Heart left ventricle (tissue), 13 donors: Measurements from ENCODE around the gene SCAMP4.

ENCODE experiments used
- POLR2A ChIP-seq, 2 donors: fragments of 450-650 bp; IDR thresholded peaks; one replicate each; pipeline ENCODE4 v1.6.1; 2017; ENCODE audit warnings: antibody characterized with exemption in 2 of 2, mild to moderate bottlenecking in 2 of 2, moderate library complexity in 2 of 2
- TF ChIP-seq, protein P1 (sequence below), 12 donors: fragments of 200-600 bp; sonication (generic) in 4 of 12; IDR thresholded peaks; one replicate each; pipeline versions ENCODE4 v1.5.0 to v1.8.0; 2018 to 2022; ENCODE audit warnings: antibody characterized with exemption in 12 of 12, mild to moderate bottlenecking in 5 of 12
- donor health status: ischemic (EF 13 %, LVEDD 7.1; RV severe dilation, severe dysfunction).
- donor health status: DM: no; HTN: yes; CAD: no.
- donor health status: DM: no; HTN: no; CAD: no.
- donor health status: ischemic (EF 25% LVEDD 6.9; RV normal size, moderate dysfunction).
- donor health status: ischemic (EF 25% LVEDD 5.7; RV mildly dilated, moderate dysfunction).
- donor health status: ischemic (EF 35%, LVEDD 5.7; RV mildly dilated, moderate dysfunction).
- donor health status: nonischemic (EF 11% LVEDD 7.7; RV severe dilation, severe dysfunction).
- donor health status: DM: yes; HTN: yes; CAD: no.
- donor health status: PGD.
- donor health status: ischemic (EF 29% LVEDD 5.4; RV normal size, mild dysfunction).
- donor health status: nonischemic (EF 23%, LVEDD 6.1; RV moderate dilation, normal function).

DNA sequence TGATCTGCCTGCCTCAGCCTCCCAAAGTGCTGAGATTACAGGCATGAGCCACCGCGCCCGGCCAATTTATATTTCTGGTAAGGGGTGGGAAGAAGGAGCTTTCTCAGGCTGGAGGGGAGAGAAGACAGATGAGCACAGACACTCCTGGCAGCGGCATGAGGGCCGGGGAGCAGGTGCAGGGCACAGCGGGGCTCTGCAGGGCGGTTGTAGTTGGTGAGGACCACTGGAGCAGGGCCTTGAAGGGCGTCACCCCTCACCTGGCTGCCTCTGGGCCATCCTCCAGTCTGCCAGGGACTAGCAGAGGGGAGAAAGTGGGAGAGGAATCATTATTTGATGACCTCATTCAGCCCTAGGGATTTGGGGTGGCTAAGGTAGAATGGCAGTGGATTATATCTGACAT, 27.2 kb downstream of the SCAMP4 start:
- TF ChIP-seq, protein P1, sequence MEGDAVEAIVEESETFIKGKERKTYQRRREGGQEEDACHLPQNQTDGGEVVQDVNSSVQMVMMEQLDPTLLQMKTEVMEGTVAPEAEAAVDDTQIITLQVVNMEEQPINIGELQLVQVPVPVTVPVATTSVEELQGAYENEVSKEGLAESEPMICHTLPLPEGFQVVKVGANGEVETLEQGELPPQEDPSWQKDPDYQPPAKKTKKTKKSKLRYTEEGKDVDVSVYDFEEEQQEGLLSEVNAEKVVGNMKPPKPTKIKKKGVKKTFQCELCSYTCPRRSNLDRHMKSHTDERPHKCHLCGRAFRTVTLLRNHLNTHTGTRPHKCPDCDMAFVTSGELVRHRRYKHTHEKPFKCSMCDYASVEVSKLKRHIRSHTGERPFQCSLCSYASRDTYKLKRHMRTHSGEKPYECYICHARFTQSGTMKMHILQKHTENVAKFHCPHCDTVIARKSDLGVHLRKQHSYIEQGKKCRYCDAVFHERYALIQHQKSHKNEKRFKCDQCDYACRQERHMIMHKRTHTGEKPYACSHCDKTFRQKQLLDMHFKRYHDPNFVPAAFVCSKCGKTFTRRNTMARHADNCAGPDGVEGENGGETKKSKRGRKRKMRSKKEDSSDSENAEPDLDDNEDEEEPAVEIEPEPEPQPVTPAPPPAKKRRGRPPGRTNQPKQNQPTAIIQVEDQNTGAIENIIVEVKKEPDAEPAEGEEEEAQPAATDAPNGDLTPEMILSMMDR (IDR thresholded peaks at IDR 0.05), result no peak
- TF ChIP-seq POLR2A (IDR thresholded peaks at IDR 0.05), result no peak
